H1 (cell line): ENCODE measurements around the gene FIP1L1. TPM values are rescaled to one million over a fixed set of nuclear protein-coding genes. Genes with fewer than 3 reads are reported as not detected.

Experiments
- CTCF ChIA-PET: fragments of 300-600 bp; sonication (Branson Sonifier 250); formaldehyde crosslinking; loops from one replicate; lab custom pipeline; 2021; ENCODE audit not compliant: partially characterized antibody; lab: Charles Lee
- POLR2A ChIA-PET: fragments of 300-600 bp; sonication (Branson Sonifier 250); formaldehyde crosslinking; loops from one replicate; lab custom pipeline; 2021; ENCODE audit warnings: inconsistent platforms; ENCODE audit not compliant: partially characterized antibody; lab: Charles Lee
- DNase-seq, 2 experiments: peaks; one replicate each; pipeline versions ENCODE4 v3.0.0 to v3.0.0-alpha.2; 2010 to 2022; ENCODE audit warnings: low spot score in 2 of 2, low read depth in 1 of 2, mixed read lengths in 1 of 2
- FAIRE-seq: peaks from 2 replicates; lab custom pipeline; 2011; peaks lifted over from hg19 to GRCh38; lab: Jason Lieb, UNC
- H2AFZ ChIP-seq: 2 replicates; pipeline ENCODE4 v1.8.1; 2012; ENCODE audit warnings: low read length, inconsistent platforms
- H2AK5ac ChIP-seq: 2 replicates; pipeline ENCODE4 v1.6.1; 2013; ENCODE audit warnings: low read depth, low read length
- H2BK120ac ChIP-seq: replicated peaks from 2 replicates; pipeline ENCODE3; 2013; ENCODE audit warnings: low read depth, low read length, inconsistent platforms
- H2BK12ac ChIP-seq: 2 replicates; pipeline ENCODE4 v1.6.1; 2013; ENCODE audit warnings: low read depth, low read length
- H2BK15ac ChIP-seq: 2 replicates; pipeline ENCODE4 v1.6.1; 2013; ENCODE audit warnings: low read length
- H2BK20ac ChIP-seq: 2 replicates; pipeline ENCODE4 v1.6.1; 2013; ENCODE audit warnings: low read length
- H2BK5ac ChIP-seq: 2 replicates; pipeline ENCODE4 v1.6.1; 2013; ENCODE audit warnings: low read depth, low read length
- H3K14ac ChIP-seq: 2 replicates; pipeline ENCODE4 v1.6.1; 2013; ENCODE audit warnings: inconsistent platforms; ENCODE audit not compliant: insufficient read length
- H3K18ac ChIP-seq: 2 replicates; pipeline ENCODE4 v1.6.1; 2013; ENCODE audit warnings: low read length; ENCODE audit errors: extremely low read depth
- H3K23ac ChIP-seq: 2 replicates; pipeline ENCODE4 v1.6.1; 2013; ENCODE audit warnings: inconsistent platforms; ENCODE audit not compliant: insufficient read length
- H3K23me2 ChIP-seq: 2 replicates; pipeline ENCODE4 v1.6.1; 2013; ENCODE audit warnings: low read depth, low read length
- H3K27ac ChIP-seq: 2 replicates; pipeline ENCODE4 v1.6.1; 2011; ENCODE audit warnings: low read depth, low read length, inconsistent platforms
- H3K27me3 ChIP-seq, 4 experiments: replicated peaks in 1 of 4; 1 replicate in 1 of 4; 2 replicates in 3 of 4; pipeline versions ENCODE4 v1.6.1 to v1.8.1; 2011 to 2013; ENCODE audit warnings: low read length in 3 of 4, mild to moderate bottlenecking in 3 of 4, inconsistent platforms in 2 of 4, mixed read lengths in 2 of 4, moderate library complexity in 1 of 4; ENCODE audit not compliant: control insufficient read depth in 3 of 4, insufficient read depth in 3 of 4; ENCODE audit errors: extremely low read depth in 1 of 4
- H3K36me3 ChIP-seq, 4 experiments: 2 replicates each; pipeline versions ENCODE4 v1.6.1 to v1.8.1; 2011 to 2013; ENCODE audit warnings: mild to moderate bottlenecking in 4 of 4, low read length in 3 of 4, moderate library complexity in 2 of 4, control low read depth in 1 of 4, inconsistent platforms in 1 of 4; ENCODE audit not compliant: insufficient read depth in 4 of 4, control insufficient read depth in 2 of 4
- H3K4ac ChIP-seq: replicated peaks from 2 replicates; pipeline ENCODE3; 2013; ENCODE audit warnings: low read length, low read depth, mixed read lengths, inconsistent platforms; ENCODE audit not compliant: insufficient read length
- H3K4me1 ChIP-seq, 4 experiments: replicated peaks in 1 of 4; 1 replicate in 1 of 4; 2 replicates in 3 of 4; pipeline versions ENCODE4 v1.6.1 to v1.8.1; 2011 to 2013; ENCODE audit warnings: low read length in 3 of 4, inconsistent platforms in 2 of 4, mixed read lengths in 1 of 4; ENCODE audit not compliant: insufficient read depth in 4 of 4, control insufficient read depth in 3 of 4
- H3K4me2 ChIP-seq, 2 experiments: 2 replicates each; pipeline versions ENCODE4 v1.6.1 to v1.8.1; 2011 to 2013; ENCODE audit warnings: low read depth in 2 of 2, low read length in 2 of 2, control low read depth in 1 of 2, inconsistent platforms in 1 of 2, mild to moderate bottlenecking in 1 of 2; ENCODE audit not compliant: insufficient read depth in 1 of 2
- H3K4me3 ChIP-seq, 4 experiments: fragments of 200-600, 300-600 bp in 1 of 4; sonication (generic), shearing (Covaris generic), sonication (Bioruptor Twin) in 1 of 4; 2 replicates each; pipeline versions ENCODE4 v1.5.1 to v1.8.1; 2011 to 2016; ENCODE audit warnings: low read length in 4 of 4, low read depth in 3 of 4, control low read depth in 2 of 4, inconsistent platforms in 2 of 4, mild to moderate bottlenecking in 2 of 4, mixed read lengths in 1 of 4, moderate library complexity in 1 of 4; ENCODE audit not compliant: insufficient read depth in 2 of 4; ENCODE audit errors: extremely low read depth in 1 of 4
- H3K56ac ChIP-seq: replicated peaks from 2 replicates; pipeline ENCODE3; 2013; ENCODE audit warnings: low read depth, mild to moderate bottlenecking, mixed read lengths, low read length, inconsistent platforms; ENCODE audit not compliant: insufficient read length
- H3K79me1 ChIP-seq: 2 replicates; pipeline ENCODE4 v1.6.1; 2013; ENCODE audit warnings: low read depth, low read length, control low read depth
- H3K79me2 ChIP-seq, 2 experiments: 2 replicates each; pipeline versions ENCODE4 v1.6.1 to v1.8.1; 2012 to 2013; ENCODE audit warnings: low read length in 2 of 2, mild to moderate bottlenecking in 2 of 2, inconsistent platforms in 1 of 2; ENCODE audit not compliant: insufficient read depth in 2 of 2, control insufficient read depth in 1 of 2
- H3K9ac ChIP-seq, 4 experiments: replicated peaks in 1 of 4; 1 replicate in 1 of 4; 2 replicates in 3 of 4; pipeline versions ENCODE4 v1.6.1 to v1.8.1; 2011 to 2013; ENCODE audit warnings: low read depth in 3 of 4, low read length in 3 of 4, control low read depth in 2 of 4, mild to moderate bottlenecking in 2 of 4, moderate library complexity in 2 of 4, inconsistent platforms in 1 of 4; ENCODE audit errors: extremely low read depth in 1 of 4
- H3K9me3 ChIP-seq, 2 experiments: 2 replicates each; pipeline versions ENCODE4 v1.6.1 to v1.8.1; 2012 to 2013; ENCODE audit warnings: mild to moderate bottlenecking in 2 of 2, moderate library complexity in 2 of 2, control low read depth in 1 of 2, inconsistent platforms in 1 of 2, low read depth in 1 of 2, low read length in 1 of 2, mixed read lengths in 1 of 2; ENCODE audit not compliant: insufficient read depth in 2 of 2
- H4K20me1 ChIP-seq, 2 experiments: replicated peaks in 1 of 2; 2 replicates each; pipeline versions ENCODE3 to v1.8.1; 2011 to 2013; ENCODE audit warnings: inconsistent platforms in 2 of 2, low read length in 2 of 2, mild to moderate bottlenecking in 1 of 2; ENCODE audit not compliant: insufficient read depth in 2 of 2, control insufficient read depth in 1 of 2
- H4K5ac ChIP-seq: 2 replicates; pipeline ENCODE4 v1.6.1; 2013; ENCODE audit warnings: low read length, low read depth, mixed read lengths, inconsistent platforms; ENCODE audit not compliant: insufficient read length
- H4K8ac ChIP-seq: 2 replicates; pipeline ENCODE4 v1.8.0; 2013; ENCODE audit warnings: mild to moderate bottlenecking, moderate library complexity, low read length, inconsistent platforms; ENCODE audit not compliant: insufficient read depth; ENCODE audit errors: extremely low read depth
- H4K91ac ChIP-seq: replicated peaks from 2 replicates; pipeline ENCODE3; 2013; ENCODE audit warnings: low read length, mixed read lengths, inconsistent platforms; ENCODE audit not compliant: insufficient read length
- BACH1 ChIP-seq: IDR thresholded peaks from 2 replicates; pipeline ENCODE4 v1.6.1; 2012; ENCODE audit warnings: low read length, improper control_type of control experiment
- CHD1 ChIP-seq: IDR thresholded peaks from 2 replicates; pipeline ENCODE4 v1.6.1; 2012; ENCODE audit warnings: low read depth, low read length, improper control_type of control experiment
- CREB1 ChIP-seq: IDR thresholded peaks from 2 replicates; pipeline ENCODE4 v1.6.1; 2012; ENCODE audit warnings: inconsistent platforms
- EZH2 ChIP-seq: fragments of 200-600 bp; sonication (generic); IDR thresholded peaks from 2 replicates; pipeline ENCODE4 v1.7.1; 2012; ENCODE audit warnings: low read depth, mild to moderate bottlenecking, moderate library complexity, low read length, inconsistent platforms; ENCODE audit not compliant: severe bottlenecking
- HDAC6 ChIP-seq: IDR thresholded peaks from one replicate; pipeline ENCODE4 v1.7.1; 2012; ENCODE audit warnings: low read depth, mild to moderate bottlenecking, inconsistent platforms, low read length, moderate library complexity
- JUN ChIP-seq: IDR thresholded peaks from 2 replicates; pipeline ENCODE4 v1.6.1; 2011; ENCODE audit warnings: low read depth, mild to moderate bottlenecking, improper control_type of control experiment, low read length
- MAFK ChIP-seq: IDR thresholded peaks from 2 replicates; pipeline ENCODE4 v1.6.1; 2012; ENCODE audit warnings: low read depth, mild to moderate bottlenecking, improper control_type of control experiment, low read length
- RAD21 ChIP-seq, 2 experiments: IDR thresholded peaks in 1 of 2; conservative IDR thresholded peaks in 1 of 2; 2 replicates each; pipeline ENCODE4 v1.6.1; 2011; ENCODE audit warnings: low read depth in 2 of 2, low read length in 2 of 2, improper control_type of control experiment in 1 of 2, inconsistent platforms in 1 of 2, mild to moderate bottlenecking in 1 of 2, moderate library complexity in 1 of 2
- RBBP5 ChIP-seq: IDR thresholded peaks from 2 replicates; pipeline ENCODE4 v1.7.1; 2012; ENCODE audit warnings: low read depth, mild to moderate bottlenecking, inconsistent platforms, low read length, moderate library complexity, borderline replicate concordance
- RFX5 ChIP-seq: IDR thresholded peaks from 2 replicates; pipeline ENCODE4 v1.6.1; 2011; ENCODE audit warnings: low read depth, low read length, improper control_type of control experiment, borderline replicate concordance
- TEAD4 ChIP-seq: IDR thresholded peaks from 2 replicates; pipeline ENCODE4 v1.6.1; 2012; ENCODE audit warnings: low read depth, low read length, inconsistent platforms, mixed read lengths
- WGBS, 2 experiments: shearing (Covaris generic) in 1 of 2; methylation state at CpG; one replicate each; pipeline versions ENCODE4 v1.1.6 to v1.1.7; 2013 to 2015; ENCODE audit warnings: low lambda C conversion rate in 2 of 2, mixed read lengths in 2 of 2, inconsistent platforms in 1 of 2, low coverage in 1 of 2, missing lambda C conversion rate in 1 of 2; ENCODE audit not compliant: insufficient replicate concordance in 2 of 2, insufficient coverage in 1 of 2, insufficient read length in 1 of 2; ENCODE audit errors: extremely low coverage in 1 of 2, missing lambda C conversion rate in 1 of 2; 5-methylcytosine and 5-hydroxymethylcytosine counted together
- polyA plus RNA-seq, 7 experiments: library from polyadenylated mRNA; depleted of rRNA in 3 of 7; stranded (reverse) in 5 of 7; unstranded in 2 of 7; fragments of >200 nt in 5 of 7; fragments of 200-250 nt in 2 of 7; gene quantifications; 1 replicate in 5 of 7; 2 replicates in 1 of 7; 4 replicates in 1 of 7; pipeline versions ENCODE4 v1.2.1 to v1.2.3, GENCODE V29; 2011 to 2013; ENCODE audit warnings: missing spikeins in 2 of 7, mixed read lengths in 2 of 7
- total RNA-seq: library from RNA; stranded (reverse); fragmentation: NEBNext Ultra II Directional; extraction: Animal tissue kit (Norgen Biotek cat#: 25700); gene quantifications from 2 replicates; pipeline ENCODE4 v1.2.1, GENCODE V29; 2021

The FIP1L1 gene
- total and polyA plus RNA-seq, 2 of the 8 experiments (the other 6 are each of a cell fraction or from before 2014, with no cell fraction given) = 19.5 to 53.7 TPM

DNA sequence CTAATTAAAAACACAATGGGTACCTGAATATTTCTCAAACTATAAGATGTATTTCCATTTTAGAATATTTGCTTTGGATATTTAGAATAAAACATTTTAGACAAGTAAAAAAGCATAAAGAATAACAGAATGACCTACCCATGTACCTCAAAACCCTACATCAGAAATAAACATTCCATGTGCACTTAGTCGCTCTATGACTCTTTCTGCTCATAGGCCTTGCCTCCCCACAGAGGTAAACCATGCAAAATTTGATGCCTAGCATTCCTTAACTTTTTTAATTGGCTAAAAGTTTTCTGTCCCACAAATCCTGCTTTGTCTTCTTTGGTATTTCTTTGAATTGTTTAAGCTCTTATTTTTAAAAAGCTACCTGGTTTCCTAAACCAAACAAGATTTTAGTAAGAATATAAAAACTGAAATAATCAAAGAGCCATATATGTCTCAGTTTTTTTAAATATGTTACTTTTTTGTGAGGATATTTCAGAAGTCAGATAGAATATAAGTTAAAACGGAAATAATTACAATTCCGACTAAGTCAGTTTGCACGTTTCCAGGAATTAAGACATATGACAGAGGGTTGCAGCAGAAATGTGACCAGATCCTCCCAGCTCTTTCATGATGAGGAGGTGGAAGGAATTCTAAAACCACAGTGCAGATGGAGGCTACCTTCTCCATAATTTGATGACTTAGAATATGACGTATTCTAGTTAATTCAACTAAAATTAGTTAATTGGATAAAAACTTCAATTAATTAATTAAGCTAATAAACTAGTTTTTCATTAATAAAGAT lies 102.5 kb downstream of the FIP1L1 start:
- Histone ChIP-seq H3K4me3 (no peak overlapping the region), H2BK120ac (no peak overlapping the region), H3K27me3 (no peaks in the 10 kb centered on the region), H3K9me3 (no peaks in the 10 kb centered on the region), H2BK20ac (no peak overlapping the region), H2BK15ac (no peak overlapping the region), H3K23me2 (no peaks in the 10 kb centered on the region), H4K5ac (no peak overlapping the region), H3K14ac (no peak overlapping the region), H2BK5ac (no peak overlapping the region), H3K79me1 (no peaks in the 10 kb centered on the region), H4K8ac (no peak overlapping the region), H4K20me1 (no peaks in the 10 kb centered on the region), H3K27ac (no peak overlapping the region), H2BK12ac (no peak overlapping the region), H3K4ac (no peak overlapping the region), H3K9ac (no peak overlapping the region), H4K91ac (no peak overlapping the region), H3K18ac (no peak overlapping the region), H3K23ac (no peak overlapping the region), H2AK5ac (no peak overlapping the region), H3K56ac (no peak overlapping the region), H3K79me2 (no peaks in the 10 kb centered on the region), H3K4me1 (peaks cover 2 to 27% (median 23%) of the 10 kb centered on the region in 4 experiments; a peak in 5 of 7 replicates), H3K4me2 (no peak overlapping the region), H2AFZ (no peak overlapping the region), H3K36me3 (no peaks in the 10 kb centered on the region; a peak in 1 of 8 replicates)
- FAIRE-seq (no peak), DNase-seq (no peak)
- CTCF ChIA-PET = interaction anchor here (0.6 to 6.4 kb wide), 8 partner anchors 9 to 753 kb away, joined by 3 to 42 read pairs (median 3); no protein-coding TSS in a partner anchor
- WGBS, 2 experiments = 87% methylated on average over 5 of the region's 5 CpGs; no CpG with 5 or more reads in 1 of the 2 experiments
- TF ChIP-seq CHD1 (no peak), RAD21 (IDR thresholded peaks at IDR 0.05 in 1 of 2, conservative IDR thresholded peaks at IDR 0.05 in 1 of 2; ENCODE audit: low read depth in 2 of 2, low read length in 2 of 2) (no peak), MAFK (no peak), RBBP5 (no peak), HDAC6 (no peak), BACH1 (no peak), EZH2 (no peak), TEAD4 (no peak), RFX5 (no peak), CREB1 (no peak), JUN (no peak)
- POLR2A ChIA-PET = no interaction called here
